NCI-H1417 treated with DMSO at 0.1 percent for 48 hours (cell line): ENCODE data around the gene EEF2KMT.
"Not testable (repeated sequence)": the region's sequence is repeated elsewhere in the genome, so short reads cannot be mapped to it uniquely, and the experiment has no call there.

Experiments
- DNase-seq: peaks from one replicate; lab custom pipeline; 2025; lab: John Stamatoyannopoulos, UW

Gene EEF2KMT

GRCh38 chr16:5070431-5071186 is 27.0 kb downstream of the EEF2KMT start:
- DNase-seq = no peak

GRCh38 chr16:5069854-5070253 is 27.7 kb downstream of the EEF2KMT start:
- DNase-seq = no peak

- no peak for DNase-seq
Observed at GRCh38 chr16:5069048-5069447, 28.5 kb downstream of the EEF2KMT start.

GRCh38 chr16:5066511-5066910 is 31.1 kb downstream of the EEF2KMT start:
- DNase-seq = no peak

- no peak for DNase-seq
Observed at GRCh38 chr16:5065813-5066212, 31.8 kb downstream of the EEF2KMT start, which contains the start of gene C16orf89. Gene C16orf89, minus strand, starts transcription at chr16:5065956. Its CDS starts 48 bp downstream, at chr16:5065908.

GRCh38 chr16:5065326-5065725 is 32.3 kb downstream of the EEF2KMT start:
- DNase-seq = no peak

GRCh38 chr16:5064915-5065314 is 32.7 kb downstream of the EEF2KMT start:
- DNase-seq = no peak

- DNase-seq = no peak
Observed at GRCh38 chr16:5062790-5063765, 34.5 kb downstream of the EEF2KMT start.

GRCh38 chr16:5062051-5062450 is 35.5 kb downstream of the EEF2KMT start:
- DNase-seq = no peak

- DNase-seq = no peak
Observed at GRCh38 chr16:5060073-5060641, 37.4 kb downstream of the EEF2KMT start.

GRCh38 chr16:5059386-5060072 is 38.1 kb downstream of the EEF2KMT start:
- DNase-seq = no peak

GRCh38 chr16:5058476-5058875 is 39.1 kb downstream of the EEF2KMT start:
- no peak for DNase-seq

- DNase-seq = no peak
Observed at GRCh38 chr16:5056352-5056751, 41.2 kb downstream of the EEF2KMT start.

- DNase-seq = no peak
Observed at GRCh38 chr16:5054876-5055865, 42.4 kb downstream of the EEF2KMT start.

GRCh38 chr16:5046914-5047313 is 50.7 kb downstream of the EEF2KMT start:
- DNase-seq = no peak

- no peak for DNase-seq
Observed at GRCh38 chr16:5045499-5046115, 52.0 kb downstream of the EEF2KMT start.

GRCh38 chr16:5044581-5044980 is 53.0 kb downstream of the EEF2KMT start:
- DNase-seq = not testable (repeated sequence)

- DNase-seq = no peak
Observed at GRCh38 chr16:5044011-5044540, 53.5 kb downstream of the EEF2KMT start.

GRCh38 chr16:5042574-5043171 is 54.9 kb downstream of the EEF2KMT start:
- no peak for DNase-seq
